HUDEP-2 (cell line): ENCODE results near the gene DCST2.
"Not testable (repeated sequence)": the region's sequence is repeated elsewhere in the genome, so short reads cannot be mapped to it uniquely, and the experiment has no call there.

Experiments
- DNase-seq, 76 experiments: peaks; one replicate each; lab custom pipeline; 2025; ENCODE audit not compliant: unreplicated experiment in 76 of 76; lab: John Stamatoyannopoulos, UW

The DCST2 gene

GRCh38 chr1:154983776-154984466 lies 49.7 kb downstream of the DCST2 start:
- no peak for DNase-seq

GRCh38 chr1:154982897-154983648 lies 50.5 kb downstream of the DCST2 start, which contains the start of gene FLAD1:
TSS of gene FLAD1 (plus strand) at chr1:154983344. CDS start at chr1:154983695, 351 bp downstream.
- peak in 75 of 76 experiments; percentile 41 to 99 (median 97) for DNase-seq

GRCh38 chr1:154982341-154982740 lies 51.2 kb downstream of the DCST2 start:
- DNase-seq, result peak in 1 of 76 experiments; percentile 41

GRCh38 chr1:154978360-154978759 lies 55.2 kb downstream of the DCST2 start:
- DNase-seq, result no peak

- not testable (repeated sequence) for DNase-seq
Observed at GRCh38 chr1:154977762-154978161, 55.8 kb downstream of the DCST2 start.

GRCh38 chr1:154975409-154976059 lies 58.0 kb downstream of the DCST2 start:
- peak in 22 of 76 experiments; percentile 10 to 41 (median 26) for DNase-seq

GRCh38 chr1:154974808-154975408 lies 58.7 kb downstream of the DCST2 start:
- DNase-seq, result peak in 74 of 76 experiments; percentile 39 to 99 (median 90)

GRCh38 chr1:154974102-154974807 lies 59.3 kb downstream of the DCST2 start, which contains the start of gene CKS1B:
TSS of gene CKS1B (plus strand) at chr1:154974681. CDS start at chr1:154974746, 65 bp downstream.
- DNase-seq, result peak in 75 of 76 experiments; percentile 86 to 100 (median 97)

GRCh38 chr1:154973344-154974101 lies 60.1 kb downstream of the DCST2 start:
- DNase-seq, result peak in 75 of 76 experiments; percentile 77 to 99 (median 97)

GRCh38 chr1:154972517-154973343 lies 60.9 kb downstream of the DCST2 start:
- peak in 1 of 76 experiments; percentile 27 for DNase-seq

GRCh38 chr1:154972213-154972516 lies 61.4 kb downstream of the DCST2 start:
- DNase-seq, result no peak

- DNase-seq, result peak in 2 of 76 experiments; percentile 18 to 35
Observed at GRCh38 chr1:154971341-154971998, 62.1 kb downstream of the DCST2 start.

GRCh38 chr1:154970631-154971340 lies 62.8 kb downstream of the DCST2 start, which contains the start of gene SHC1:
TSS of gene SHC1 (minus strand) at chr1:154970747. CDS start at chr1:154970526, 221 bp downstream.
- DNase-seq, result peak in 72 of 76 experiments; percentile 20 to 91 (median 77)

- no peak for DNase-seq
Observed at GRCh38 chr1:154969860-154970452, 63.6 kb downstream of the DCST2 start.

GRCh38 chr1:154969246-154969645 lies 64.3 kb downstream of the DCST2 start:
- no peak for DNase-seq

- no peak for DNase-seq
Observed at GRCh38 chr1:154968731-154969130, 64.8 kb downstream of the DCST2 start.
